H1 (cell line): ENCODE measurements around the gene FAT1. TPM values are rescaled to one million over a fixed set of nuclear protein-coding genes. Genes with fewer than 3 reads are reported as not detected.
A peak's percentile ranks its signal among the peaks of the same experiment; 100 is the strongest.

Experiments
- CTCF ChIA-PET: fragments of 300-600 bp; sonication (Branson Sonifier 250); formaldehyde crosslinking; loops from one replicate; lab custom pipeline; 2021; ENCODE audit not compliant: partially characterized antibody; lab: Charles Lee
- POLR2A ChIA-PET: fragments of 300-600 bp; sonication (Branson Sonifier 250); formaldehyde crosslinking; loops from one replicate; lab custom pipeline; 2021; ENCODE audit warnings: inconsistent platforms; ENCODE audit not compliant: partially characterized antibody; lab: Charles Lee
- DNase-seq, 2 experiments: peaks; one replicate each; pipeline versions ENCODE4 v3.0.0 to v3.0.0-alpha.2; 2010 to 2022; ENCODE audit warnings: low spot score in 2 of 2, low read depth in 1 of 2, mixed read lengths in 1 of 2
- FAIRE-seq: peaks from 2 replicates; lab custom pipeline; 2011; peaks lifted over from hg19 to GRCh38; lab: Jason Lieb, UNC
- H2AFZ ChIP-seq: 2 replicates; pipeline ENCODE4 v1.8.1; 2012; ENCODE audit warnings: low read length, inconsistent platforms
- H2AK5ac ChIP-seq: 2 replicates; pipeline ENCODE4 v1.6.1; 2013; ENCODE audit warnings: low read depth, low read length
- H2BK120ac ChIP-seq: replicated peaks from 2 replicates; pipeline ENCODE3; 2013; ENCODE audit warnings: low read depth, low read length, inconsistent platforms
- H2BK12ac ChIP-seq: 2 replicates; pipeline ENCODE4 v1.6.1; 2013; ENCODE audit warnings: low read depth, low read length
- H2BK15ac ChIP-seq: 2 replicates; pipeline ENCODE4 v1.6.1; 2013; ENCODE audit warnings: low read length
- H2BK20ac ChIP-seq: 2 replicates; pipeline ENCODE4 v1.6.1; 2013; ENCODE audit warnings: low read length
- H2BK5ac ChIP-seq: 2 replicates; pipeline ENCODE4 v1.6.1; 2013; ENCODE audit warnings: low read depth, low read length
- H3K14ac ChIP-seq: 2 replicates; pipeline ENCODE4 v1.6.1; 2013; ENCODE audit warnings: inconsistent platforms; ENCODE audit not compliant: insufficient read length
- H3K18ac ChIP-seq: 2 replicates; pipeline ENCODE4 v1.6.1; 2013; ENCODE audit warnings: low read length; ENCODE audit errors: extremely low read depth
- H3K23ac ChIP-seq: 2 replicates; pipeline ENCODE4 v1.6.1; 2013; ENCODE audit warnings: inconsistent platforms; ENCODE audit not compliant: insufficient read length
- H3K23me2 ChIP-seq: 2 replicates; pipeline ENCODE4 v1.6.1; 2013; ENCODE audit warnings: low read depth, low read length
- H3K27ac ChIP-seq: 2 replicates; pipeline ENCODE4 v1.6.1; 2011; ENCODE audit warnings: low read depth, low read length, inconsistent platforms
- H3K27me3 ChIP-seq, 4 experiments: replicated peaks in 1 of 4; 1 replicate in 1 of 4; 2 replicates in 3 of 4; pipeline versions ENCODE4 v1.6.1 to v1.8.1; 2011 to 2013; ENCODE audit warnings: low read length in 3 of 4, mild to moderate bottlenecking in 3 of 4, inconsistent platforms in 2 of 4, mixed read lengths in 2 of 4, moderate library complexity in 1 of 4; ENCODE audit not compliant: control insufficient read depth in 3 of 4, insufficient read depth in 3 of 4; ENCODE audit errors: extremely low read depth in 1 of 4
- H3K36me3 ChIP-seq, 4 experiments: 2 replicates each; pipeline versions ENCODE4 v1.6.1 to v1.8.1; 2011 to 2013; ENCODE audit warnings: mild to moderate bottlenecking in 4 of 4, low read length in 3 of 4, moderate library complexity in 2 of 4, control low read depth in 1 of 4, inconsistent platforms in 1 of 4; ENCODE audit not compliant: insufficient read depth in 4 of 4, control insufficient read depth in 2 of 4
- H3K4ac ChIP-seq: replicated peaks from 2 replicates; pipeline ENCODE3; 2013; ENCODE audit warnings: low read length, low read depth, mixed read lengths, inconsistent platforms; ENCODE audit not compliant: insufficient read length
- H3K4me1 ChIP-seq, 4 experiments: replicated peaks in 1 of 4; 1 replicate in 1 of 4; 2 replicates in 3 of 4; pipeline versions ENCODE4 v1.6.1 to v1.8.1; 2011 to 2013; ENCODE audit warnings: low read length in 3 of 4, inconsistent platforms in 2 of 4, mixed read lengths in 1 of 4; ENCODE audit not compliant: insufficient read depth in 4 of 4, control insufficient read depth in 3 of 4
- H3K4me2 ChIP-seq, 2 experiments: 2 replicates each; pipeline versions ENCODE4 v1.6.1 to v1.8.1; 2011 to 2013; ENCODE audit warnings: low read depth in 2 of 2, low read length in 2 of 2, control low read depth in 1 of 2, inconsistent platforms in 1 of 2, mild to moderate bottlenecking in 1 of 2; ENCODE audit not compliant: insufficient read depth in 1 of 2
- H3K4me3 ChIP-seq, 4 experiments: fragments of 200-600, 300-600 bp in 1 of 4; sonication (generic), shearing (Covaris generic), sonication (Bioruptor Twin) in 1 of 4; 2 replicates each; pipeline versions ENCODE4 v1.5.1 to v1.8.1; 2011 to 2016; ENCODE audit warnings: low read length in 4 of 4, low read depth in 3 of 4, control low read depth in 2 of 4, inconsistent platforms in 2 of 4, mild to moderate bottlenecking in 2 of 4, mixed read lengths in 1 of 4, moderate library complexity in 1 of 4; ENCODE audit not compliant: insufficient read depth in 2 of 4; ENCODE audit errors: extremely low read depth in 1 of 4
- H3K56ac ChIP-seq: replicated peaks from 2 replicates; pipeline ENCODE3; 2013; ENCODE audit warnings: low read depth, mild to moderate bottlenecking, mixed read lengths, low read length, inconsistent platforms; ENCODE audit not compliant: insufficient read length
- H3K79me1 ChIP-seq: 2 replicates; pipeline ENCODE4 v1.6.1; 2013; ENCODE audit warnings: low read depth, low read length, control low read depth
- H3K79me2 ChIP-seq, 2 experiments: 2 replicates each; pipeline versions ENCODE4 v1.6.1 to v1.8.1; 2012 to 2013; ENCODE audit warnings: low read length in 2 of 2, mild to moderate bottlenecking in 2 of 2, inconsistent platforms in 1 of 2; ENCODE audit not compliant: insufficient read depth in 2 of 2, control insufficient read depth in 1 of 2
- H3K9ac ChIP-seq, 4 experiments: replicated peaks in 1 of 4; 1 replicate in 1 of 4; 2 replicates in 3 of 4; pipeline versions ENCODE4 v1.6.1 to v1.8.1; 2011 to 2013; ENCODE audit warnings: low read depth in 3 of 4, low read length in 3 of 4, control low read depth in 2 of 4, mild to moderate bottlenecking in 2 of 4, moderate library complexity in 2 of 4, inconsistent platforms in 1 of 4; ENCODE audit errors: extremely low read depth in 1 of 4
- H3K9me3 ChIP-seq, 2 experiments: 2 replicates each; pipeline versions ENCODE4 v1.6.1 to v1.8.1; 2012 to 2013; ENCODE audit warnings: mild to moderate bottlenecking in 2 of 2, moderate library complexity in 2 of 2, control low read depth in 1 of 2, inconsistent platforms in 1 of 2, low read depth in 1 of 2, low read length in 1 of 2, mixed read lengths in 1 of 2; ENCODE audit not compliant: insufficient read depth in 2 of 2
- H4K20me1 ChIP-seq, 2 experiments: replicated peaks in 1 of 2; 2 replicates each; pipeline versions ENCODE3 to v1.8.1; 2011 to 2013; ENCODE audit warnings: inconsistent platforms in 2 of 2, low read length in 2 of 2, mild to moderate bottlenecking in 1 of 2; ENCODE audit not compliant: insufficient read depth in 2 of 2, control insufficient read depth in 1 of 2
- H4K5ac ChIP-seq: 2 replicates; pipeline ENCODE4 v1.6.1; 2013; ENCODE audit warnings: low read length, low read depth, mixed read lengths, inconsistent platforms; ENCODE audit not compliant: insufficient read length
- H4K8ac ChIP-seq: 2 replicates; pipeline ENCODE4 v1.8.0; 2013; ENCODE audit warnings: mild to moderate bottlenecking, moderate library complexity, low read length, inconsistent platforms; ENCODE audit not compliant: insufficient read depth; ENCODE audit errors: extremely low read depth
- H4K91ac ChIP-seq: replicated peaks from 2 replicates; pipeline ENCODE3; 2013; ENCODE audit warnings: low read length, mixed read lengths, inconsistent platforms; ENCODE audit not compliant: insufficient read length
- EGR1 ChIP-seq: IDR thresholded peaks from 2 replicates; pipeline ENCODE4 v1.6.1; 2011; ENCODE audit warnings: low read depth, low read length, borderline replicate concordance
- EP300 ChIP-seq, 2 experiments: IDR thresholded peaks; 1 replicate in 1 of 2; 2 replicates in 1 of 2; pipeline ENCODE4 v1.6.1; 2011 to 2012; ENCODE audit warnings: low read depth in 2 of 2, low read length in 2 of 2, mild to moderate bottlenecking in 2 of 2, borderline replicate concordance in 1 of 2, inconsistent platforms in 1 of 2, moderate library complexity in 1 of 2
- FOSL1 ChIP-seq: IDR thresholded peaks from 2 replicates; pipeline ENCODE4 v1.6.1; 2011; ENCODE audit warnings: mild to moderate bottlenecking, low read depth, low read length, moderate library complexity; ENCODE audit not compliant: insufficient read depth
- HDAC6 ChIP-seq: IDR thresholded peaks from one replicate; pipeline ENCODE4 v1.7.1; 2012; ENCODE audit warnings: low read depth, mild to moderate bottlenecking, inconsistent platforms, low read length, moderate library complexity
- JUND ChIP-seq: IDR thresholded peaks from 2 replicates; pipeline ENCODE4 v1.6.1; 2011; ENCODE audit warnings: mild to moderate bottlenecking, improper control_type of control experiment, low read length
- KDM1A ChIP-seq: fragments of 200-600, 300-600 bp; sonication (generic); IDR thresholded peaks from 2 replicates; pipeline ENCODE4 v1.7.1; 2016; ENCODE audit warnings: mild to moderate bottlenecking, low read length, borderline replicate concordance
- KDM4A ChIP-seq: IDR thresholded peaks from one replicate; pipeline ENCODE4 v1.7.1; 2012; ENCODE audit warnings: low read depth, mild to moderate bottlenecking, moderate library complexity, low read length, inconsistent platforms; ENCODE audit not compliant: severe bottlenecking
- POLR2A ChIP-seq, 2 experiments: IDR thresholded peaks; 1 replicate in 1 of 2; 2 replicates in 1 of 2; pipeline ENCODE4 v1.6.1; 2011; ENCODE audit warnings: low read depth in 2 of 2, low read length in 2 of 2, mild to moderate bottlenecking in 2 of 2; ENCODE audit errors: control extremely low read depth in 1 of 2
- RAD21 ChIP-seq, 2 experiments: IDR thresholded peaks in 1 of 2; conservative IDR thresholded peaks in 1 of 2; 2 replicates each; pipeline ENCODE4 v1.6.1; 2011; ENCODE audit warnings: low read depth in 2 of 2, low read length in 2 of 2, improper control_type of control experiment in 1 of 2, inconsistent platforms in 1 of 2, mild to moderate bottlenecking in 1 of 2, moderate library complexity in 1 of 2
- RXRA ChIP-seq: IDR thresholded peaks from 2 replicates; pipeline ENCODE4 v1.6.1; 2011; ENCODE audit warnings: low read depth, mild to moderate bottlenecking, low read length, moderate library complexity; ENCODE audit not compliant: insufficient read depth
- TCF12 ChIP-seq: IDR thresholded peaks from 2 replicates; pipeline ENCODE4 v1.6.1; 2011; ENCODE audit warnings: low read depth, mild to moderate bottlenecking, low read length
- WGBS, 2 experiments: shearing (Covaris generic) in 1 of 2; methylation state at CpG; one replicate each; pipeline versions ENCODE4 v1.1.6 to v1.1.7; 2013 to 2015; ENCODE audit warnings: low lambda C conversion rate in 2 of 2, mixed read lengths in 2 of 2, inconsistent platforms in 1 of 2, low coverage in 1 of 2, missing lambda C conversion rate in 1 of 2; ENCODE audit not compliant: insufficient replicate concordance in 2 of 2, insufficient coverage in 1 of 2, insufficient read length in 1 of 2; ENCODE audit errors: extremely low coverage in 1 of 2, missing lambda C conversion rate in 1 of 2; 5-methylcytosine and 5-hydroxymethylcytosine counted together
- polyA plus RNA-seq, 7 experiments: library from polyadenylated mRNA; depleted of rRNA in 3 of 7; stranded (reverse) in 5 of 7; unstranded in 2 of 7; fragments of >200 nt in 5 of 7; fragments of 200-250 nt in 2 of 7; gene quantifications; 1 replicate in 5 of 7; 2 replicates in 1 of 7; 4 replicates in 1 of 7; pipeline versions ENCODE4 v1.2.1 to v1.2.3, GENCODE V29; 2011 to 2013; ENCODE audit warnings: missing spikeins in 2 of 7, mixed read lengths in 2 of 7
- total RNA-seq: library from RNA; stranded (reverse); fragmentation: NEBNext Ultra II Directional; extraction: Animal tissue kit (Norgen Biotek cat#: 25700); gene quantifications from 2 replicates; pipeline ENCODE4 v1.2.1, GENCODE V29; 2021
- TF ChIP-seq, protein P1 (sequence below): IDR thresholded peaks from 2 replicates; pipeline ENCODE4 v1.6.1; 2011; ENCODE audit warnings: low read depth, mild to moderate bottlenecking, low read length; ENCODE audit not compliant: insufficient read depth

FAT1 gene
- total and polyA plus RNA-seq, 2 of the 8 experiments (the other 6 are each of a cell fraction or from before 2014, with no cell fraction given) = 94.4 to 137 TPM

DNA sequence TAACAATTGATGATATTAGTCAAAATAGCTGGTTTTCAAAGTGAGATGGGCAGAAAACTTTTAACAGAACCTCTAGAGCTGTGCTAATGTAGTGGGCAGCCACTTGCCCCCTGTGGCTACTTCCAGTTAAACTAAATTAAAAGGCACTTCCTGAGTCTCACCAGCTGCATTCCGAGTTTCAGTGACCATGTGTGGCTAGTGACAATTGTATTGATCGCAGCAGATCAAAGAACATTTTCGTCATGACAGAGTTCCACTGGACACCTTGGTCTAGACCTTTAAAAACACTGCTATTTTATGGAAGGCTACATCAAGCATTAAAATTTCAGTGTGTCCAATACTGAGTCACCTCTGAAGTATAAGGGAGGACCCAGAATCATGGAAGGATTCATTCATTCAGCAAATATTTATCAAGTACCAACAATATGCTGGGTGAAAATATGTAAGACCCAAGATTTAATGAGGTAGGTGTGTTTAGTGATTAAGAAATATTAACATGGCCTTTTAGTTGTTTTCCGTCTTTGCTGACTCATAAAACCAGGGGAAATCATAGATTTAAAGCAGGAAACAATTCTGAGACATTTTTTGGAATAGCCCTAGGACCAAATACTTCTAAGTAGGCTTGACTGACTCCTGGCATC lies 5.1 kb upstream of the FAT1 start:
- Histone ChIP-seq H3K9ac (no peak overlapping the region), H3K4me3 (no peak overlapping the region), H3K9me3 (no peaks in the 10 kb centered on the region), H3K36me3 (no peaks in the 10 kb centered on the region), H2AK5ac (no peak overlapping the region; the same call in 1 of the 2 replicates), H2BK5ac (no peak overlapping the region; the same call in 1 of the 2 replicates), H3K27ac (no peak overlapping the region), H3K23ac (no peak overlapping the region), H3K14ac (no peak overlapping the region), H3K23me2 (peaks cover 11% of the 10 kb centered on the region), H3K4me2 (peak overlapping the region; percentile 0 to 97; a peak in 2 of 4 replicates), H3K18ac (no peak overlapping the region), H4K91ac (no peak overlapping the region), H3K79me2 (no peaks in the 10 kb centered on the region), H3K79me1 (no peaks in the 10 kb centered on the region), H4K8ac (no peak overlapping the region), H3K4me1 (peaks cover 2 to 6% (median 4%) of the 10 kb centered on the region in 4 experiments; a peak in 4 of 7 replicates), H2AFZ (no peak overlapping the region), H3K56ac (no peak overlapping the region), H2BK120ac (no peak overlapping the region), H2BK15ac (no peak overlapping the region), H3K27me3 (peaks cover 0 to 8% (median 0%) of the 10 kb centered on the region in 4 experiments; a peak in 2 of 7 replicates), H2BK12ac (no peak overlapping the region), H4K5ac (no peak overlapping the region), H3K4ac (no peak overlapping the region), H4K20me1 (no peaks in the 10 kb centered on the region), H2BK20ac (no peak overlapping the region)
- FAIRE-seq (no peak), DNase-seq (no peak)
- WGBS, 2 experiments = 63% methylated on average over 4 of the region's 4 CpGs; no CpG with 5 or more reads in 1 of the 2 experiments
- POLR2A ChIA-PET = no interaction called here
- CTCF ChIA-PET = interaction anchor here (0.6 to 1.4 kb wide), 3 partner anchors 9 to 1583 kb away, joined by 3 to 4 read pairs (median 3); no protein-coding TSS in a partner anchor
- TF ChIP-seq EP300 (IDR thresholded peaks at IDR 0.05; ENCODE audit: borderline replicate concordance in 1 of 2, low read depth in 2 of 2, low read length in 2 of 2) (no peak), TCF12 (no peak), RAD21 (IDR thresholded peaks at IDR 0.05 in 1 of 2, conservative IDR thresholded peaks at IDR 0.05 in 1 of 2; ENCODE audit: low read depth in 2 of 2, low read length in 2 of 2) (no peak), HDAC6 (no peak), FOSL1 (no peak), KDM1A (no peak), RXRA (no peak), EGR1 (no peak), POLR2A (IDR thresholded peaks at IDR 0.05; ENCODE audit: control extremely low read depth in 1 of 2, low read depth in 2 of 2, low read length in 2 of 2) (no peak), JUND (no peak), KDM4A (no peak)
- TF ChIP-seq, protein P1, sequence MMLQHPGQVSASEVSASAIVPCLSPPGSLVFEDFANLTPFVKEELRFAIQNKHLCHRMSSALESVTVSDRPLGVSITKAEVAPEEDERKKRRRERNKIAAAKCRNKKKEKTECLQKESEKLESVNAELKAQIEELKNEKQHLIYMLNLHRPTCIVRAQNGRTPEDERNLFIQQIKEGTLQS = no peak
